CD4-positive, alpha-beta T cell (primary cell): ENCODE data around the gene NECAP2. TPM values are rescaled to one million over a fixed set of nuclear protein-coding genes. Genes with fewer than 3 reads are reported as not detected.

Source experiments
- ATAC-seq: fragments of 200-7000 bp; cut with Tn5 transposase; one replicate; pipeline ENCODE4 v1.10.0; 2022; ENCODE audit warnings: mild to moderate bottlenecking; ENCODE audit not compliant: poor library complexity
- CTCF ChIA-PET: fragments of 350-600 bp; sonication (Branson Sonifier 250); formaldehyde crosslinking; loops from one replicate; lab custom pipeline; 2021; ENCODE audit warnings: antibody characterized with exemption, inconsistent platforms; lab: Charles Lee
- POLR2A ChIA-PET: fragments of 350-600 bp; sonication (Branson Sonifier 250); formaldehyde crosslinking; loops from one replicate; lab custom pipeline; 2021; ENCODE audit warnings: antibody characterized with exemption, inconsistent platforms; lab: Charles Lee
- DNase-seq, 14 experiments: peaks; one replicate each; pipeline ENCODE4 v3.0.0-alpha.2; 2013 to 2020; ENCODE audit warnings: mixed read lengths in 2 of 14
- H3K27ac ChIP-seq, 2 donors: one replicate each; pipeline versions ENCODE4 v1.5.1 to v1.7.0; 2013; ENCODE audit warnings: low read length in 2 of 2, low read depth in 1 of 2, mild to moderate bottlenecking in 1 of 2
- H3K27me3 ChIP-seq, 2 experiments: 1 replicate in 1 of 2; 2 replicates in 1 of 2; pipeline versions ENCODE4 v1.6.1 to v1.7.0; 2013; ENCODE audit warnings: low read length in 2 of 2, control low read depth in 1 of 2, mild to moderate bottlenecking in 1 of 2, moderate library complexity in 1 of 2; ENCODE audit not compliant: insufficient read depth in 2 of 2, control insufficient read depth in 1 of 2
- H3K36me3 ChIP-seq: one replicate; pipeline ENCODE4 v1.6.1; 2013; ENCODE audit warnings: low read length, control low read depth; ENCODE audit not compliant: insufficient read depth
- H3K4me1 ChIP-seq: one replicate; pipeline ENCODE4 v1.6.1; 2013; ENCODE audit warnings: low read length, control low read depth; ENCODE audit not compliant: insufficient read depth
- H3K4me3 ChIP-seq: one replicate; pipeline ENCODE4 v1.5.1; 2013; ENCODE audit warnings: mild to moderate bottlenecking, low read length, moderate library complexity
- H3K9me3 ChIP-seq, 2 experiments: 1 replicate in 1 of 2; 2 replicates in 1 of 2; pipeline versions ENCODE4 v1.6.1 to v1.7.0; 2013; ENCODE audit warnings: low read length in 2 of 2, mild to moderate bottlenecking in 2 of 2, control low read depth in 1 of 2, moderate library complexity in 1 of 2; ENCODE audit not compliant: control insufficient read depth in 1 of 2, insufficient read depth in 1 of 2
- H3K27ac Mint-ChIP-seq: one replicate; pipeline ENCODE4 v1.8.0; 2020; ENCODE audit warnings: mixed read lengths
- H3K27me3 Mint-ChIP-seq: one replicate; pipeline ENCODE4 v1.8.0; 2021; ENCODE audit warnings: mixed read lengths
- H3K36me3 Mint-ChIP-seq: one replicate; pipeline ENCODE4 v1.8.0; 2021; ENCODE audit warnings: low read depth, mixed read lengths
- H3K4me1 Mint-ChIP-seq: one replicate; pipeline ENCODE4 v1.8.0; 2021; ENCODE audit warnings: low read depth, mixed read lengths
- H3K4me3 Mint-ChIP-seq: one replicate; pipeline ENCODE4 v1.8.0; 2020; ENCODE audit warnings: mild to moderate bottlenecking, mixed read lengths
- H3K9me3 Mint-ChIP-seq: one replicate; pipeline ENCODE4 v1.8.0; 2020; ENCODE audit warnings: mixed read lengths
- intact Hi-C, 2 experiments: fragments of 100-400 bp; cut with DNase I in 1 of 2; cut with micrococcal nuclease in 1 of 2; formaldehyde crosslinking; loops; one replicate each; pipeline versions ENCODE4 v1.15.1 to v1.9.0; 2023 to 2025; cut with DNase I, micrococcal nuclease
- total RNA-seq, 174 experiments: library from RNA in 2 of 174; stranded (reverse) in 2 of 174; gene quantifications; one replicate each; pipeline ENCODE4 v1.2.3 and lab custom pipeline; 2021 to 2026
- TF ChIP-seq, protein P1 (sequence below): fragments of 200-600 bp; IDR thresholded peaks from one replicate; pipeline ENCODE4 v1.8.0; 2022; ENCODE audit warnings: antibody characterized with exemption, mild to moderate bottlenecking

Gene NECAP2
- total RNA-seq, 2 experiments from 2014 or later, result 65.8 to 66.0 TPM

DNA sequence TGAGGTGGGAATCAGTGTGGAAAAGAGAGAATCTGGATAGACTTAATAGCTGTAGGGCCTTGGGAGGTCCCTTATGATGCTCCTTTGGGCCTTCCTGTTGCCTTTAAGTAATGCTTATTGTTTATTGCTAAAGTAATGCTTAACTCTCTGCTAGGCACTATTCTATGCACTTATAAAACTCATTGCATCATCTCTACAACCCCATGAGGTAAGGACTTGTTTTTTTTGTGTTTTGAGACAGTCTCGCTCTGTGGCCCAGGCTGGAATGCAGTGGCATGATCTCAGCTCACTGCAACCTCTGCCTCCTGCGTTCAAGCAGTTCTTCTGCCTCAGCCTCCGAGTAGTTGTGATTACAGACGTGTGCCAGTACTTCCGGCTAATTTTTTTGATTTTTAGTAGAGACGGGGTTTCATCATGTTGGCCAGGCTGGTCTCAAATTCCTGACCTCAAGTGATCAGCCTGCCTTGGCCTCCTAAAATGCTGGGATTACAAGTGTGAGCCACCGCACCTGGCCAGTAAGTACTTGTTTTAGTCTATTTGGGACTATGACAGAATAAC, 22.3 kb downstream of the NECAP2 start:
- no peak overlapping the region for H3K27ac ChIP-seq
- Mint-ChIP-seq H3K27ac (no peak overlapping the region), H3K9me3 (no peaks in the 10 kb centered on the region), H3K36me3 (peaks cover 69% of the 10 kb centered on the region), H3K4me1 (peaks cover 17% of the 10 kb centered on the region), H3K27me3 (no peaks in the 10 kb centered on the region), H3K4me3 (no peak overlapping the region)
- TF ChIP-seq, protein P1, sequence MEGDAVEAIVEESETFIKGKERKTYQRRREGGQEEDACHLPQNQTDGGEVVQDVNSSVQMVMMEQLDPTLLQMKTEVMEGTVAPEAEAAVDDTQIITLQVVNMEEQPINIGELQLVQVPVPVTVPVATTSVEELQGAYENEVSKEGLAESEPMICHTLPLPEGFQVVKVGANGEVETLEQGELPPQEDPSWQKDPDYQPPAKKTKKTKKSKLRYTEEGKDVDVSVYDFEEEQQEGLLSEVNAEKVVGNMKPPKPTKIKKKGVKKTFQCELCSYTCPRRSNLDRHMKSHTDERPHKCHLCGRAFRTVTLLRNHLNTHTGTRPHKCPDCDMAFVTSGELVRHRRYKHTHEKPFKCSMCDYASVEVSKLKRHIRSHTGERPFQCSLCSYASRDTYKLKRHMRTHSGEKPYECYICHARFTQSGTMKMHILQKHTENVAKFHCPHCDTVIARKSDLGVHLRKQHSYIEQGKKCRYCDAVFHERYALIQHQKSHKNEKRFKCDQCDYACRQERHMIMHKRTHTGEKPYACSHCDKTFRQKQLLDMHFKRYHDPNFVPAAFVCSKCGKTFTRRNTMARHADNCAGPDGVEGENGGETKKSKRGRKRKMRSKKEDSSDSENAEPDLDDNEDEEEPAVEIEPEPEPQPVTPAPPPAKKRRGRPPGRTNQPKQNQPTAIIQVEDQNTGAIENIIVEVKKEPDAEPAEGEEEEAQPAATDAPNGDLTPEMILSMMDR, result no peak
- H3K4me1 ChIP-seq, result no peaks in the 10 kb centered on the region
- POLR2A ChIA-PET, result no interaction called here
- H3K36me3 ChIP-seq, result peaks cover 59% of the 10 kb centered on the region
- H3K9me3 ChIP-seq, result no peaks in the 10 kb centered on the region
- H3K4me3 ChIP-seq, result no peak overlapping the region
- DNase-seq, result no peak
- ATAC-seq, result no peak
- intact Hi-C loops, result no loop called here
- H3K27me3 ChIP-seq, result no peaks in the 10 kb centered on the region
- CTCF ChIA-PET, result no interaction called here

DNA sequence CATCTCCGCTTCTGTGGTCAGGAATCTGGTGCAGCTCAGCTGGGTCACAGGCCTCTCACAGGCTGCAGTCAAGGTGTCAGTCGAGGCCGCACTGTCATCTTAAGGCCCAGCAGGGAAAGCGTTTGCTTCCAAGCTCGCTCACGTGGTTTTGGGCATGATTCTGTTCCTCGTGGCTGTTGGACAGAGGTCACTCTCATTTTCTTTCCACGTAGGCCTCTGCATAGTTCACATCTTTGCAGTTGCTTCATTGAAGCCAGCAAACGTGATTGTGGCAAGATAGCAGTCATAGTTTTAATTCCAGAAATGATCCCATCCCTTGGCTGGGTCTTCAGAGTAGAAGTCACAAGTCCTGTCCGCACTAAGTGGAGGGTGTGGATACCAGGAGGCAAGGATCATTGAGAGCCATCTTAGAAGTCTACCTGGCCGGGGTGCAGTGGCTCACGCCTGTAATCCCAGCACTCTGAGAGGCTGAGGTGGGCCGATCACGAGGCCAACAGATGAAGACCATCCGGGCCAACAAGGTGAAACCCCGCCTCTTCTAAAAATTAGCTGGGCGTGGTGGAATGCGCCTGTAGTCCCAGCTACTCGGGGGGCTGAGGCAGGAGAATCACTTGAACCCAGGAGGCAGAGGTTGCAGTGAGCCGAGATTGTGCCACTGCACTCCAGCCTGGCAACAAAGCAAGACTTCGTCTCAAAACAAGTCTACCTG, 24.5 kb downstream of the NECAP2 start:
- Histone ChIP-seq H3K9me3 (no peaks in the 10 kb centered on the region), H3K27ac (no peak overlapping the region), H3K36me3 (peaks cover 43% of the 10 kb centered on the region), H3K4me1 (no peaks in the 10 kb centered on the region), H3K27me3 (no peaks in the 10 kb centered on the region), H3K4me3 (no peak overlapping the region)
- ATAC-seq (no peak), DNase-seq (no peak)
- Mint-ChIP-seq H3K36me3 (peaks cover 61% of the 10 kb centered on the region), H3K4me3 (no peak overlapping the region), H3K27me3 (no peaks in the 10 kb centered on the region), H3K9me3 (no peaks in the 10 kb centered on the region), H3K4me1 (peaks cover 24% of the 10 kb centered on the region), H3K27ac (no peak overlapping the region)
- intact Hi-C loops, result no loop called here
- TF ChIP-seq, protein P1, result no peak
- POLR2A ChIA-PET, result interaction anchor here (0.9 kb wide), 1 partner anchor 14 kb away, joined by 3 read pairs; no protein-coding TSS in a partner anchor
- CTCF ChIA-PET, result no interaction called here

DNA sequence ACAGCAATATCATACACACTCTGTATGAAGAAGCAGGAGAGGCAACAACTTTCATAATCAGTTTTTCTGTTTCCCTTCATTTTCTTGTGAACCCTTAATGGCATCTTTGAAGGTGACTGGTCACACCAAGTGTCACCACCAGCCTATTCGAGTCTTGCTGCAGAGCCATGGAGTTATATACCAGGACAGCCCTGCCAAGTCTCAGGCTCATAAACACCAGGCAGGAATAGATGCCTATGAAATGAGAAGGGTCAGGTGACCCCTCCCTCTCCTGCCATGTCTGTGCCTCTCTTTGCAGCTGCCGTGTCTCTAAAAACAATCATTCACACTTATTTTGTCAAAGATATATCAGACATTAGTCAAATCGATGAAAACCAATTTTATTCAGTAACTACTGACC, 28.0 kb downstream of the NECAP2 start:
- peaks cover 30% of the 10 kb centered on the region for H3K4me1 Mint-ChIP-seq
- no peaks in the 10 kb centered on the region for H3K9me3 Mint-ChIP-seq
- H3K36me3 ChIP-seq, result peaks cover 22% of the 10 kb centered on the region
- no peak for ATAC-seq
- no peaks in the 10 kb centered on the region for H3K27me3 ChIP-seq
- H3K4me3 Mint-ChIP-seq, result no peak overlapping the region
- no peaks in the 10 kb centered on the region for H3K4me1 ChIP-seq
- H3K27me3 Mint-ChIP-seq, result no peaks in the 10 kb centered on the region
- TF ChIP-seq, protein P1, result no peak
- POLR2A ChIA-PET, result interaction anchor here (0.7 kb wide), 1 partner anchor 15 kb away, joined by 3 read pairs; no protein-coding TSS in a partner anchor
- H3K36me3 Mint-ChIP-seq, result peaks cover 54% of the 10 kb centered on the region
- H3K27ac ChIP-seq, result no peak overlapping the region
- CTCF ChIA-PET, result no interaction called here
- DNase-seq, result no peak
- intact Hi-C loops, result no loop called here
- no peaks in the 10 kb centered on the region for H3K9me3 ChIP-seq
- no peak overlapping the region for H3K4me3 ChIP-seq
- H3K27ac Mint-ChIP-seq, result no peak overlapping the region
